ENCODE measurements around the gene NAV1. TPM values are rescaled to one million over a fixed set of nuclear protein-coding genes. Genes with fewer than 3 reads are reported as not detected.

The NAV1 gene
- total RNA-seq, 1 experiment from 2014 or later = 51.0 TPM

- no peak for TF ChIP-seq CTCF (IDR thresholded peaks at IDR 0.05)
These were observed 25.3 kb upstream of the NAV1 start (continued) for GRCh38 chr1:201513498-201514243.

GRCh38 chr1:201514466-201514865 is 24.5 kb upstream of the NAV1 start:
- peaks cover 28% of the 10 kb centered on the region for H3K4me1 Mint-ChIP-seq
- no peak overlapping the region for H3K4me3 Mint-ChIP-seq

GRCh38 chr1:201515062-201515750 is 23.7 kb upstream of the NAV1 start:
- Mint-ChIP-seq H3K27me3 (ENCODE audit: low read depth) (no peaks in the 10 kb centered on the region), H3K4me1 (peaks cover 28% of the 10 kb centered on the region), H3K9me3 (no peaks in the 10 kb centered on the region), H3K36me3 (no peaks in the 10 kb centered on the region), H3K4me3 (no peak overlapping the region), H3K27ac (no peak overlapping the region)
- ATAC-seq = no peak
- ChIA-PET CTCF (interaction anchor here (1.3 to 7.2 kb wide), 5 partner anchors 16 to 79 kb away, joined by 5 to 390 read pairs (median 13); no protein-coding TSS in a partner anchor), POLR2A (no interaction called here)
- DNase-seq (ENCODE audit: low spot score) = no peak
- no peak for TF ChIP-seq ATF1 (CRISPR knock-in tag; IDR thresholded peaks at IDR 0.05)
- no peak for TF ChIP-seq ARID4B (CRISPR knock-in tag; IDR thresholded peaks at IDR 0.05; ENCODE audit: borderline replicate concordance)
- no peak for TF ChIP-seq ZNF425 (CRISPR knock-in tag; conservative IDR thresholded peaks at IDR 0.05)
- TF ChIP-seq NR1H2 (CRISPR knock-in tag; IDR thresholded peaks at IDR 0.05) = no peak
- no peak for TF ChIP-seq ZNF416 (CRISPR knock-in tag; IDR thresholded peaks at IDR 0.05)
- no peak for TF ChIP-seq E2F4 (CRISPR knock-in tag; IDR thresholded peaks at IDR 0.05; ENCODE audit: borderline replicate concordance, low read depth)
- TF ChIP-seq SMAD3 (CRISPR knock-in tag; IDR thresholded peaks at IDR 0.05; ENCODE audit: borderline replicate concordance) = no peak
- TF ChIP-seq ZNF423 (CRISPR knock-in tag; IDR thresholded peaks at IDR 0.05) = no peak
- TF ChIP-seq ATF2 (CRISPR knock-in tag; IDR thresholded peaks at IDR 0.05; ENCODE audit: borderline replicate concordance, low read depth) = no peak
- TF ChIP-seq ELF4 (CRISPR knock-in tag; IDR thresholded peaks at IDR 0.05; ENCODE audit: low read depth) = no peak

More at GRCh38 chr1:201514466-201514865, 24.5 kb upstream of the NAV1 start:
- H3K27me3 Mint-ChIP-seq (ENCODE audit: low read depth) = 0 out of 2 replicates have a peak, but pooled peaks cover 1% of the 10 kb centered on the region
- TF ChIP-seq FOXK1 (CRISPR knock-in tag; IDR thresholded peaks at IDR 0.05) (no peak), ZBTB21 (CRISPR knock-in tag; IDR thresholded peaks at IDR 0.05; ENCODE audit: borderline replicate concordance) (no peak), SP1 (CRISPR knock-in tag; conservative IDR thresholded peaks at IDR 0.05) (no peak), PRRX2 (CRISPR knock-in tag; IDR thresholded peaks at IDR 0.05) (no peak), FOXP4 (CRISPR knock-in tag; IDR thresholded peaks at IDR 0.05) (no peak), ZNF416 (CRISPR knock-in tag; IDR thresholded peaks at IDR 0.05) (no peak), KAT7 (CRISPR knock-in tag; IDR thresholded peaks at IDR 0.05; ENCODE audit: borderline replicate concordance) (no peak)
- H3K36me3 Mint-ChIP-seq = no peaks in the 10 kb centered on the region
- ATAC-seq (no peak), DNase-seq (ENCODE audit: low spot score) (no peak)
- no peaks in the 10 kb centered on the region for H3K9me3 Mint-ChIP-seq
- ChIA-PET POLR2A (no interaction called here), CTCF (interaction anchor here (0.9 to 7.2 kb wide), 6 partner anchors 15 to 500 kb away, joined by 4 to 390 read pairs (median 46); partner anchors contain the start of gene PHLDA3)
- H3K27ac Mint-ChIP-seq = no peak overlapping the region
